Activated CD4-positive, CD25-positive, alpha-beta regulatory T cell (primary cell): Measurements from ENCODE around the gene TOX2.

Source experiments
- DNase-seq, 4 experiments: peaks; one replicate each; lab custom pipeline; 2025; lab: John Stamatoyannopoulos, UW

Gene TOX2

GRCh38 chr20:44075950-44076232 lies 161.2 kb downstream of the TOX2 start:
- no peak for DNase-seq

DNA sequence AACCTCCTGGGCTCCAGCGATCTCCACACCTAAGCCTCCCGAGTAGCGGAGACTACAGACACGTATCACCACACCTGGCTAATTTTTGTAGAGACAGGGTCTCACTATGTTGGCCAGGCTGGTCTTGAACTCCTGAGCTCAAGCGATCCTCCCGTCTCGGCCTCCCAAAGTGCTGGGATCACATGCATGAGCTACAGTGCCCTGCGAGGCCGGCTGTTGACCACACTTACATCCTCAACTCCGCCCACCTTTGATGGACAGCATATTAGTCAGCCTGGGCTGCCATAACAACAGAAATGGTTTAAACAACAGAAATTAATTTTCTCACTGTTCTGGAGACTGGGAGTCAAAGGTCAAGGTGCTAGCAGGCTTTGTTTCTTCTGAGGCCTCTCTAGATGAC lies 164.6 kb downstream of the TOX2 start:
- DNase-seq = no peak

- no peak for DNase-seq
These were observed 165.4 kb downstream of the TOX2 start for GRCh38 chr20:44080064-44080463.

GRCh38 chr20:44080646-44081267 lies 166.1 kb downstream of the TOX2 start:
- DNase-seq = peak; percentile 42 to 63 (median 52)

DNA sequence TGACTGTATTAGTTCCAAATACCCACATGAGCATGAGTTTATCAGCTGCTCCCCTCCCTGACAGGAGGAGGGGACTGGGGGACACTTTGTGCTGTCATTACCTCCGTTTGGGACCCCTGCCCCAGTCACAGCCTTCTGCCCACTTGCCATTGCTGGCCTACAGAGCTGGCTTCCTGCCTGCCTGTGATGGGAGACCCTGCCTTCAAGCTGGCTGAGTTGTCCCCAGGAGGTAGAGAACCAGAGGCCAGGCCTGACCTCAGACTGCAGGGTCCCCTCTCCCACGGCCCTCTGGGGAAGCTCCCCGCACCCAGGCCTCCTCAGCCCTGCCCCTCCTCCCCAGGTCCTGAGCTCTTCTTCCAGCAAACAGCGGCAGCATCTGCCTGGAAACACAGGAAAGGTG lies 166.8 kb downstream of the TOX2 start:
- DNase-seq = no peak

- no peak for DNase-seq
These were observed 167.2 kb downstream of the TOX2 start for GRCh38 chr20:44081888-44082287.

- DNase-seq = no peak
These were observed 168.7 kb downstream of the TOX2 start for GRCh38 chr20:44083220-44083933.

GRCh38 chr20:44084439-44084838 lies 169.8 kb downstream of the TOX2 start:
- no peak for DNase-seq

DNA sequence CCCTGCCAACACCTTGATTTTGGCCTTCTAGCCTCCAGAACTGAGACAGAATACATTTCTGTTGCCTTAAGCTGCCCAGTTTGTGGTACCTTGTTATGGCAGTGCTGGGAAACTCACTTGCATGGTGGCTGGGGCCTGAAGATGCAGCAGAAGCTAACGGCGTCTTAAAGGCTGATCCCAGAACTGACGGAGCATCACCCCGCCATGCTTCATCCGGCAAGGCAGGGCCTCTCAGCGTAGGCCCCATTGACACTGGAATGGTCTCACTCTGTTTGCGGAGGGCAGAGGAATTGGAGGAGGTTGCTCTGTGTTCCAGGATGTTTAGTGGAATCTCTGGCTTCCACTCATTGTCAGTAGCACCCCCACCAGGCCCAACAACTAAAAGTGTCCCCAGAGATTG lies 170.2 kb downstream of the TOX2 start:
- no peak for DNase-seq

- no peak for DNase-seq
These were observed 171.2 kb downstream of the TOX2 start for GRCh38 chr20:44085616-44086434.

DNA sequence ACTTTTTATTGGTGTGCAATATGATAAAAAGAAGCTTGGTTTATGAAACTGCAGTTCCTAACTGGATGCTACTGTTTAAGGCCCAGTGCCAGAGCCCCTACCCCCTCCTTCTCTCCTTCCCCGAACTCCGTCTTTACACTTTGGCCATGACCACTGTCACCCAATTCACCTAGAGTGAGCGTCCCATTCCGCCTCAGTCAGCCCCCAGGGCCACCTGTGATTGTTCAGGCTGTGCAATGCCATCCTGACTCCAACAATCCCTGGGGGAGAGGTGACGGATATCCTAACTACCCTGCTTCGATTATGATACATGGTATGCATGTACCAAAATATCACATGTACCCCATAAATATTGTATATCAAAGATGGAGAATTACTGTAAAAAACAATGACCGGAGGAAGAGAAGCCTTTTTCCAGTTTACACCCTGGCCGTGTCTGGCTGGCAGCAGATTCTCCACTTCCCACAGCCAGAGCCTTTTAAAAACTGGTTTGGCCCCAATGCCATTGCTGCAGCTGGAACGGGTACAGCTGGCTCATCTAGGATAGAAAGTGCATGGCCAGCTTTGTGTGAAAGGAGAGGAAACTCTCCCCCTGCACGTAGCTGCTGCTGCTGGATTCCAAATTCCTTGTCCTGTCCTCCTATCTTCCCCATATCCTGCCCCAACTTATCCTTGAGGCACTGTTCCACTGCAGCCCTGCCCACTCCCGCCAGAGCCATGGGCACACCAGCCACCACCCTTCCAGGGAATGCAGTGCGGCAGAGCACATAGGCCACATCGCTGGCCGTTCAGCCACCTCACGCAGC lies 172.6 kb downstream of the TOX2 start:
- no peak for DNase-seq

DNA sequence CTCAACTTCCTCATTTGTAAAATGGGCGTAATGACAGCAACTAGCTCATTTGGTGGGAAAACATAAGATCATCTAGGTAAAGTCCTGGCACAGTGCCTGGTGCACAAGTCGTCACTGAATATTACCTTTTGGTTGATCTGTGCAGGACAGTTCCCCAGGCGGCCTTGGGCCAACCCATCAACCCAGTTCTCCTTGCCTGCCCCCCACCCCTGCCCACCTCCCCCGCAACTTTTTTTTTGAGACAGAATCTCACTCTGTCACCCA lies 173.1 kb downstream of the TOX2 start:
- DNase-seq = no peak

- DNase-seq = no peak
These were observed 175.5 kb downstream of the TOX2 start for GRCh38 chr20:44089987-44090674.

GRCh38 chr20:44091026-44091425 lies 176.4 kb downstream of the TOX2 start:
- DNase-seq = no peak

DNA sequence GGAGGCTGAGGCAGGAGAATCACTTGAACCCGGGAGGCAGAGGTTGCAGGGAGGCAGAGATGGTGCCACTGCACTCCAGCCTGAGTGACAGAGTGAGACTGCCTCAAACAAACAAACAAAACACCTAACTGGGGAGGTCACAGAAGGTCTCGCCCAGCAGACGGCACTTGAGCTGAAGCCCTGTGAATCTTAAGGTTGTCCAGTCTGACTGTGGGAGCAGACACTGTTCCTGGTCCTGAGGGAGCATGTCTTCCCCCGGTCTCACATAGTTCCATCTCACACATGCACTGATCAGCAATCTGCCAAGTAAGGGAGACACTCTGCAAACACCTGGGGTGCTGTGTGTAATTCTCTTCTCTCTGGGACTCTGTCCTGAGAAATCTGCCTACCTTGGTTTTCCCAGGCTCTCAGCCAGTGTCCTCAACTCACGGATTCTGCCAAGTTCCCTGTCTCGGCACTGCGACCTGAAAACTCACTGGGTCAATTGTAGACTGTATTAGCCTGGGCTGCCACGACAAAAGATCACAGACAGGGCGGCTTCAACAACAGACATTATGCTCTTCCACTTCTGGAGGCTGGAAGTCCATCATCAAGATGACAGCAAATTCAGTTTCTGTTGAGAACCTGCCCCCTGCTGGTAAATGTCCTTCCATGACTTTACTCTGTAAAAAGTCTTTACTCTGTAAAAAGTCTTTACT lies 178.0 kb downstream of the TOX2 start:
- DNase-seq = no peak

DNA sequence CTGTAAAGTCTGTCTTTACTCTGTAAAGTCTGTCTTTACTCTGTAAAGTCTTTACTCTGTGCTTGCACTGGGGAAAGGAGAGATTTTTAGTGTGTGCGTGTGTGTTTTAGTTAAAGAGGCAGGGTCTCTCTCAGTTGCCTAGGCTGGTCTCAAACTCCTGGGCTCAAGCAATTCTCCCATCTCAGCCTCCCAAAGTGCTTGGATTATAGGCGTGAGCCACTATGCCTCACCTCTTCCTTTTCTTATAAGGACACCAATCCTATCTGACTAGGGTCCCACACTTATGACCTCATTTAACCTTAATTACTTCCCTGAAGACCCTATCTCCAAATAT lies 178.6 kb downstream of the TOX2 start:
- no peak for DNase-seq

GRCh38 chr20:44095831-44096230 lies 181.2 kb downstream of the TOX2 start:
- no peak for DNase-seq

- no peak for DNase-seq
These were observed 183.0 kb downstream of the TOX2 start for GRCh38 chr20:44097521-44098255.

- no peak for DNase-seq
These were observed 183.6 kb downstream of the TOX2 start for GRCh38 chr20:44098256-44098630.

DNA sequence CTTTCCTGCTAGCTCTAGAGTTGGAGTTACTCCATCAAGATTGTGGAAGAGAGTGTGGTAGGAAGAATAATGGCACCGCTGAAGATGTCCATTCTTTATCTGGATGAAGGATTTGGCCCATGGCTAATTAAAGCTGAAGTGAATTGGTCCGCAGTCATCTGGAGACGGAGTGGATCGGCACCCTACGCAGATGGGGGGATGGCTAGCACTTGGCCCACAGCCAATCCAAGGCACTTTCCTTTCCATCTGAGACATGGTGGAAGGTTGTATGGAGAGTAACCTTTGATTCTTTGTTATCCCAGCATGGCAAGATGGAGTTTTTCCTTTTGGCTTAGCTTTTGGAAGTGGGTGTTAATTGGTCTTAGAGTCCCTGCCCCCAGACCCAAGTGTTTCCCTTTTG lies 184.0 kb downstream of the TOX2 start:
- no peak for DNase-seq

- DNase-seq = no peak
These were observed 185.2 kb downstream of the TOX2 start for GRCh38 chr20:44099832-44100231.
